Measurements from ENCODE around the gene COG4. TPM values are rescaled to one million over a fixed set of nuclear protein-coding genes. Genes with fewer than 3 reads are reported as not detected.

Gene COG4
- total RNA-seq, 1 experiment from 2014 or later, result 78.0 TPM

GRCh38 chr16:70433458-70434103 lies 89.8 kb downstream of the COG4 start:
- H3K27ac ChIP-seq, result no peak overlapping the region
- no peaks in the 10 kb centered on the region for H3K9me3 ChIP-seq (replicated peaks)
- no peaks in the 10 kb centered on the region for H3K27me3 ChIP-seq (replicated peaks)
- peaks cover 64% of the 10 kb centered on the region for H3K4me1 ChIP-seq (replicated peaks)
- DNase-seq (ENCODE audit: low read depth in 1 of 2, low spot score in 2 of 2), result no peak
- H3K4me3 ChIP-seq, result no peak overlapping the region
- peaks cover 16% of the 10 kb centered on the region for H3K36me3 ChIP-seq

- DNase-seq (ENCODE audit: low read depth in 1 of 2, low spot score in 2 of 2), result no peak
- Histone ChIP-seq H3K36me3 (peaks cover 16% of the 10 kb centered on the region), H3K27me3 (replicated peaks) (no peaks in the 10 kb centered on the region), H3K9me3 (replicated peaks) (no peaks in the 10 kb centered on the region), H3K27ac (no peak overlapping the region), H3K4me3 (no peak overlapping the region), H3K4me1 (replicated peaks) (peaks cover 66% of the 10 kb centered on the region)
These were observed 90.5 kb downstream of the COG4 start for GRCh38 chr16:70432723-70433457.

GRCh38 chr16:70432356-70432722 lies 91.0 kb downstream of the COG4 start:
- peaks cover 66% of the 10 kb centered on the region for H3K4me1 ChIP-seq (replicated peaks)
- no peak overlapping the region for H3K4me3 ChIP-seq
- H3K36me3 ChIP-seq, result peaks cover 16% of the 10 kb centered on the region
- no peak for DNase-seq (ENCODE audit: low read depth in 1 of 2, low spot score in 2 of 2)
- no peaks in the 10 kb centered on the region for H3K27me3 ChIP-seq (replicated peaks)
- H3K27ac ChIP-seq, result no peak overlapping the region
- no peaks in the 10 kb centered on the region for H3K9me3 ChIP-seq (replicated peaks)

GRCh38 chr16:70430667-70431536 lies 92.5 kb downstream of the COG4 start:
- Histone ChIP-seq H3K36me3 (peaks cover 16% of the 10 kb centered on the region), H3K27ac (0 out of 2 replicates have a peak overlapping the region, but pooled peaks have one; percentile 10), H3K4me1 (replicated peaks) (peaks cover 55% of the 10 kb centered on the region), H3K9me3 (replicated peaks) (no peaks in the 10 kb centered on the region), H3K4me3 (no peak overlapping the region), H3K27me3 (replicated peaks) (no peaks in the 10 kb centered on the region)
- peak in 1 of 2 experiments; percentile 10 for DNase-seq (ENCODE audit: low read depth in 1 of 2, low spot score in 2 of 2)

Other genes with a start within 250 kb of the COG4 start
- 69.6 and 77.0 TPM in 2 replicates for gene AARS1, start 234.0 kb downstream of the COG4 start, total RNA-seq (2014; rRNA removed; shearing (Covaris generic))
- gene DDX19B, start 224.4 kb downstream of the COG4 start, total RNA-seq (2014; rRNA removed; shearing (Covaris generic)), result 39.6 and 55.9 TPM in 2 replicates
- 30.1 and 49.7 TPM in 2 replicates for gene DDX19A, start 176.7 kb downstream of the COG4 start, total RNA-seq (2014; rRNA removed; shearing (Covaris generic))
- 23.2 and 43.8 TPM in 2 replicates for gene ST3GAL2, start 84.5 kb downstream of the COG4 start, total RNA-seq (2014; rRNA removed; shearing (Covaris generic))
- 3.4 and 5.3 TPM in 2 replicates for gene FCSK, start 69.0 kb downstream of the COG4 start, total RNA-seq (2014; rRNA removed; shearing (Covaris generic))
- gene SF3B3, start 262 bp upstream of the COG4 start, total RNA-seq (2014; rRNA removed; shearing (Covaris generic)), result 126 and 170 TPM in 2 replicates
- gene IL34, start 123.0 kb upstream of the COG4 start, total RNA-seq (2014; rRNA removed; shearing (Covaris generic)), result 0.74 and 1.4 TPM in 2 replicates
- gene MTSS2, start 162.5 kb upstream of the COG4 start, total RNA-seq (2014; rRNA removed; shearing (Covaris generic)), result 20.7 and 22.6 TPM in 2 replicates